ENCODE measurements around the gene PTPMT1. TPM values are rescaled to one million over a fixed set of nuclear protein-coding genes. Genes with fewer than 3 reads are reported as not detected.

The PTPMT1 gene
- total and polyA plus RNA-seq, 4 experiments from 2014 or later, result 21.5 to 109 (median 45.1) TPM

DNA sequence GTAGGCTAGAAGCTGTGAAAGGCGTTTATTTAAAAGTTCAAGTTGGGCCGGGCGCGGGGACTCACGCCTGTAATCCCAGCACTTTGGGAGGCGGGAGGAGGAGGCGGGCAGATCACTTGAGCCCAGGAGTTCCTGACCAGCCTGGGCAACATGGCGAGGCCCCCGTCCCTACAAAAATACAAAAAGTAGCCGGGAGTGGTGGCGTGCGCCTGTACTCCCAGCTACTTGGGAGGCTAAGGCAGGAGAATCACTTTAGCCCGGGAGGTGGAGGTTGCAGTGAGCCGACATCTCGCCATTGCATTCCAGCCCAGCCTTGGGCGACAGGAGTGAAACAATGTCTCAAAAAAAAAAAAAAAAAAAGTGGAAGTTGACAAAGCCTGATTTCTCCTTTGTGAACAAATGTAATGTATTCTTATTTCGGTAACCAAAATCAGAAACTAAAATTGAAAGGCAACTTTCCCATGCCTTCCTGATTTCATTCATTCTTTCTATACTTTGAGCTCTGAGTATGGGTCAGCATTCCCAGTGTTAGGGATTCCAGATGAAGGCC lies 825 bp downstream of the PTPMT1 start:
- intact Hi-C loops (cut with micrococcal nuclease), result loop anchor here (5.0 kb wide), 2 partner anchors 76 to 151 kb away; partner anchors contain the start of genes AGBL2 and MTCH2
- H3K27me3 ChIP-seq (ENCODE audit: insufficient read depth, low read length), result no peaks in the 10 kb centered on the region
- Mint-ChIP-seq H3K27me3 (no peaks in the 10 kb centered on the region), H3K27ac (peak overlapping the region; percentile 72 to 89 (median 82)), H3K4me3 (peak overlapping the region; percentile 76 to 88 (median 85)), H3K4me1 (peaks cover 9 to 25% (median 19%) of the 10 kb centered on the region in 4 donors), H3K36me3 (peaks cover under 1 to 13% of the 10 kb centered on the region in 2 donors), H3K9me3 (no peaks in the 10 kb centered on the region)
- CTCF ChIA-PET (ENCODE audit: partially characterized antibody), result interaction anchor here (0.7 to 1.9 kb wide), 3 partner anchors 7 to 12 kb away, joined by 3 to 10 read pairs (median 7); no protein-coding TSS in a partner anchor
- POLR2A ChIA-PET (ENCODE audit: partially characterized antibody), result interaction anchor here (0.6 to 7.6 kb wide), 8 partner anchors 12 to 202 kb away, joined by 3 to 52 read pairs (median 4); partner anchors contain the start of genes CELF1, KBTBD4 and NDUFS3
- peaks cover 13% of the 10 kb centered on the region for H3K4me1 ChIP-seq (ENCODE audit: insufficient read depth, low read length)
- DNase-seq, result no peak
- H3K27ac ChIP-seq (ENCODE audit: low read depth, low read length), result peak overlapping the region; percentile 73
- peaks cover 7% of the 10 kb centered on the region for H3K36me3 ChIP-seq (ENCODE audit: insufficient read depth, low read length)
- H3K9me3 ChIP-seq (ENCODE audit: control insufficient read depth in 1 of 2, low read length in 2 of 2), result no peaks in the 10 kb centered on the region
- peak overlapping the region; percentile 52 to 87 for H3K4me3 ChIP-seq (ENCODE audit: low read length in 2 of 2)

DNA sequence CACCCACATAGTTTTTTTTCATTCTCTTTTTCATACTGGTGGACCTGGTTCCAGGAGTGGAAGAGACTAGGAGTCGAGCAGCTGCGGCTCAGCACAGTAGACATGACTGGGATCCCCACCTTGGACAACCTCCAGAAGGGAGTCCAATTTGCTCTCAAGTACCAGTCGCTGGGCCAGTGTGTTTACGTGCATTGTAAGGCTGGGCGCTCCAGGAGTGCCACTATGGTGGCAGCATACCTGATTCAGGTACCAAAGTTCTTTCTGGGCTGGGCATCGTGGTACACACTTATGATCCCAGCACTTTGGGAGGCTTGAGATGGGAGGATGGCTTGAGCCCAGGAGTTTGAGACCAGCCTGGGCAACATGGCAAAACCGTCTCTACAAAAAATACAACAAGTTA lies 4.2 kb downstream of the PTPMT1 start:
- Mint-ChIP-seq H3K27ac (peak overlapping the region in 4 of 7 donors; percentile 12 to 44 (median 18)), H3K27me3 (no peaks in the 10 kb centered on the region), H3K36me3 (peaks cover 17 to 42% of the 10 kb centered on the region in 2 donors), H3K9me3 (no peaks in the 10 kb centered on the region), H3K4me3 (no peak overlapping the region), H3K4me1 (peaks cover 16 to 30% (median 22%) of the 10 kb centered on the region in 4 donors)
- Histone ChIP-seq H3K9me3 (ENCODE audit: control insufficient read depth in 1 of 2, low read length in 2 of 2) (no peaks in the 10 kb centered on the region), H3K27ac (ENCODE audit: low read depth, low read length) (no peak overlapping the region), H3K4me1 (ENCODE audit: insufficient read depth, low read length) (peaks cover 13% of the 10 kb centered on the region), H3K36me3 (ENCODE audit: insufficient read depth, low read length) (peaks cover 34% of the 10 kb centered on the region), H3K4me3 (ENCODE audit: low read length in 2 of 2) (no peak overlapping the region), H3K27me3 (ENCODE audit: insufficient read depth, low read length) (no peaks in the 10 kb centered on the region)
- CTCF ChIA-PET (ENCODE audit: partially characterized antibody), result interaction anchor here (0.9 to 1.0 kb wide), 2 partner anchors 10 to 18 kb away, joined by 3 read pairs; no protein-coding TSS in a partner anchor
- DNase-seq, result no peak
- POLR2A ChIA-PET (ENCODE audit: partially characterized antibody), result interaction anchor here (2.6 to 7.6 kb wide), 2 partner anchors 9 to 16 kb away, joined by 5 to 52 read pairs; partner anchors contain the start of genes CELF1, KBTBD4 and NDUFS3
- intact Hi-C loops (cut with micrococcal nuclease), result loop anchor here (5.0 to 10.0 kb wide), 3 partner anchors 73 to 395 kb away; partner anchors contain the start of genes AGBL2, ARFGAP2 and MTCH2

DNA sequence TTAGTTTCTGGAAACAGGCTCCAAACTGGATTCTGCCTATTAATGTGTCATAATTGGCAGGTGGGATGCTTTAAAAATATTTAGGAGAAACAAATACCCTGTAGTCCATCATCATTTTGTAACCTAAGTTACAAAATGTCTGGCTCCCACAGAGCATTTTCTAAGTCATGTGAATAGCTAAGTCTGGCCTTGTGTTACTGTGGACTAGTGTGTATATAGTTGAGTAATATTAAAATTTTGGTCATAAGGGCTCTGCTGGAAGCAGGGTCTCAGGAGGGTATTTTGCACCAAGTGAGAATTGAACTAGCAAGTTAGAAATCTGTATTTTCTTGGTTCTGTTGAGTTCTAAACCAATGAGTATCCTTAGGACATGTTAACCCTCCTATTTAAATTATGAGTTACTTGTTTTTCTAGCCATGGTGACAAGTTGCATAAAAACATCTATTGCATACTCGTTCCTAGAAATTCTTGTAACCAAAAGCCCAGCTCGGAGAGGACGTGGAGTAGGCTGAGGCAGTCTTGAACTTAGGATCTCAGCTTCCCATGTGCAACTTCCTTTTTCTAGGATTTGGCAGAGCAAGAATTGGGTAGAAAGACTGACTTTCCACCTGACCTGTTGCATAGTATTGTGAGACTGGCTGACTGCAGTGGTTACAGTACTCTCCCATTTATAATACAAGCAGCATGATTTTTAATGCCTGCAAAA lies 5.4 kb downstream of the PTPMT1 start:
- ChIA-PET CTCF (ENCODE audit: partially characterized antibody) (interaction anchor here (1.2 kb wide), 1 partner anchor 18 kb away, joined by 4 read pairs; the partner anchor contains the start of gene CELF1), POLR2A (ENCODE audit: partially characterized antibody) (interaction anchor here (0.6 to 7.6 kb wide), 3 partner anchors 8 to 356 kb away, joined by 4 to 52 read pairs (median 5); partner anchors contain the start of genes CELF1, DDB2, KBTBD4 and NDUFS3)
- Mint-ChIP-seq H3K27ac (peak overlapping the region in 1 of 7 donors; percentile 1), H3K36me3 (peaks cover 17 to 49% of the 10 kb centered on the region in 2 donors), H3K27me3 (no peaks in the 10 kb centered on the region), H3K4me3 (no peak overlapping the region), H3K4me1 (peaks cover 13 to 24% (median 16%) of the 10 kb centered on the region in 4 donors), H3K9me3 (no peaks in the 10 kb centered on the region)
- Histone ChIP-seq H3K27ac (ENCODE audit: low read depth, low read length) (no peak overlapping the region), H3K9me3 (ENCODE audit: control insufficient read depth in 1 of 2, low read length in 2 of 2) (no peaks in the 10 kb centered on the region), H3K4me3 (ENCODE audit: low read length in 2 of 2) (no peak overlapping the region), H3K36me3 (ENCODE audit: insufficient read depth, low read length) (peaks cover 34% of the 10 kb centered on the region), H3K4me1 (ENCODE audit: insufficient read depth, low read length) (peaks cover 17% of the 10 kb centered on the region), H3K27me3 (ENCODE audit: insufficient read depth, low read length) (no peaks in the 10 kb centered on the region)
- no peak for DNase-seq
- intact Hi-C loops (cut with micrococcal nuclease), result loop anchor here (10.0 kb wide), 1 partner anchor 396 kb away; the partner anchor contains the start of gene ARFGAP2

DNA sequence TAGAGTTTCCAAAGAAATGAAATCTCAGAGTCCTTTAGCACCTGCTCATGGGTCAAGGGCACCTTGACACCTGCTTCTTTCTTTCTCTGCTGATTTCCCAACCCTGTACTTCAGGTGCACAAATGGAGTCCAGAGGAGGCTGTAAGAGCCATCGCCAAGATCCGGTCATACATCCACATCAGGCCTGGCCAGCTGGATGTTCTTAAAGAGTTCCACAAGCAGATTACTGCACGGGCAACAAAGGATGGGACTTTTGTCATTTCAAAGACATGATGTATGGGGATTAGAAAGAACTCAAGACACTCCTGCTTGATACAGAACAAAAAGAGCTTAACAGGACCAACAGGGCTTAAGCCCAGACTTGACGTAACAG lies 5.9 kb downstream of the PTPMT1 start:
- Mint-ChIP-seq H3K27me3 (no peaks in the 10 kb centered on the region), H3K4me1 (peaks cover 11 to 20% (median 13%) of the 10 kb centered on the region in 4 donors), H3K27ac (peak overlapping the region in 2 of 7 donors; percentile 1 to 60), H3K36me3 (peaks cover 17 to 49% of the 10 kb centered on the region in 2 donors), H3K9me3 (no peaks in the 10 kb centered on the region), H3K4me3 (no peak overlapping the region)
- no peak for DNase-seq
- Histone ChIP-seq H3K27ac (ENCODE audit: low read depth, low read length) (no peak overlapping the region), H3K4me1 (ENCODE audit: insufficient read depth, low read length) (peaks cover 16% of the 10 kb centered on the region), H3K9me3 (ENCODE audit: control insufficient read depth in 1 of 2, low read length in 2 of 2) (no peaks in the 10 kb centered on the region), H3K27me3 (ENCODE audit: insufficient read depth, low read length) (no peaks in the 10 kb centered on the region), H3K4me3 (ENCODE audit: low read length in 2 of 2) (no peak overlapping the region), H3K36me3 (ENCODE audit: insufficient read depth, low read length) (peaks cover 34% of the 10 kb centered on the region)
- CTCF ChIA-PET (ENCODE audit: partially characterized antibody), result no interaction called here
- POLR2A ChIA-PET (ENCODE audit: partially characterized antibody), result interaction anchor here (0.6 kb wide), 1 partner anchor 357 kb away, joined by 4 read pairs; the partner anchor contains the start of gene DDB2
- intact Hi-C loops (cut with micrococcal nuclease), result loop anchor here (10.0 kb wide), 1 partner anchor 397 kb away; the partner anchor contains the start of gene ARFGAP2

DNA sequence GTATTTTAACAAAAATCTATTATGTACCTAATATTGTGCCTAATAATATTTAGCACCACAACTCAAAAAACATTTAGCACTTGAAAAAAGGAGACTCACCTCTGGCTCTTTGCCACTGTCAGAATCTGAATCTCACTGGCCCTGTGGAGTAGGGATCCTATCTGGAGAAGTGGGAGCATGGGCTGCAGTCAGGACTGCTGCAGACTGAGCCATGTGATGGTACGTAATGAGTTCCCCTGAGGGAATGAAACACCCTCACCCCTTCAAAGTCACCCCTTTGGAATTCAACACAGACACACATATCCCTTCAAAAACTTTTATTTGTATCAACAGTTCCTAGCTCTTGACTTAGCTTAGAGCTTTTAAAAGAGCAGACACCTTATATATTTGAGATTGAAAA lies 6.5 kb downstream of the PTPMT1 start:
- H3K27me3 ChIP-seq (ENCODE audit: insufficient read depth, low read length), result no peaks in the 10 kb centered on the region
- H3K27me3 Mint-ChIP-seq, result no peaks in the 10 kb centered on the region
- peaks cover 36% of the 10 kb centered on the region for H3K36me3 ChIP-seq (ENCODE audit: insufficient read depth, low read length)
- H3K4me1 Mint-ChIP-seq, result peaks cover 5 to 20% (median 9%) of the 10 kb centered on the region in 4 donors
- intact Hi-C loops (cut with micrococcal nuclease), result loop anchor here (10.0 kb wide), 1 partner anchor 397 kb away; the partner anchor contains the start of gene ARFGAP2
- no peaks in the 10 kb centered on the region for H3K9me3 ChIP-seq (ENCODE audit: control insufficient read depth in 1 of 2, low read length in 2 of 2)
- H3K9me3 Mint-ChIP-seq, result no peaks in the 10 kb centered on the region
- no peak overlapping the region for H3K27ac ChIP-seq (ENCODE audit: low read depth, low read length)
- H3K4me1 ChIP-seq (ENCODE audit: insufficient read depth, low read length), result peaks cover 16% of the 10 kb centered on the region
- H3K4me3 ChIP-seq (ENCODE audit: low read length in 2 of 2), result no peak overlapping the region
- DNase-seq, result no peak
- no peak overlapping the region for H3K4me3 Mint-ChIP-seq
- H3K27ac Mint-ChIP-seq, result no peak overlapping the region
- CTCF ChIA-PET (ENCODE audit: partially characterized antibody), result interaction anchor here (1.0 kb wide), 1 partner anchor 17 kb away, joined by 3 read pairs; no protein-coding TSS in a partner anchor
- POLR2A ChIA-PET (ENCODE audit: partially characterized antibody), result no interaction called here
- H3K36me3 Mint-ChIP-seq, result peaks cover 17 to 50% of the 10 kb centered on the region in 2 donors

DNA sequence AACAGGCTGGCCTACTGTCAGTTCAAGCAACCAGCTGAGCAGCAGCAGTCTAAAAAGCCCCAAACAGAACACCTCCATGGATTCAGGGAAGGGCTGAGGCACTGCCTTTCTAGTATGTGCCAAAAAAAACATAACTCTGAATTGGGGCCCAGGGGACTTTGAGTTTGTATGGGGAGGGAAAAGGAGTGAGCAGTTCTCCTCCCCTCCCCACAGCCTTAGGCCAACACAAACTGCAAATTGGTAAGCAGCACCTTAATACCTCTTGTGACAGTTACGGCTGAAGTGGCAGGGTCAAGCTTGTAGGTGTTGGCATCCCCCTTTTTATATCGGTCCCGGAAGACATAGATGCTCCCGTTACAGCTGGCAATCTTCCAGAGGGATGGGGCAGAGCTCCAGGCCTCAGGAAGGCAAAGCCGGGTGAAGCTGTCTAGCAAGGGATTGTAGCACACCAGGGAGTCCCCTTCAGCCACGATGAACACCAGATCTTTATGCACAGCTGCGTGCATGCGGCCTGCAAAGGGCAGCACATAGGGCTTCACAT lies 7.4 kb downstream of the PTPMT1 start:
- CTCF ChIA-PET (ENCODE audit: partially characterized antibody), result interaction anchor here (1.0 to 1.6 kb wide), 2 partner anchors 8 to 18 kb away, joined by 3 to 7 read pairs; partner anchors contain the start of gene PTPMT1
- Mint-ChIP-seq H3K36me3 (peaks cover 21 to 55% of the 10 kb centered on the region in 2 donors), H3K4me1 (peaks cover 10 to 27% (median 16%) of the 10 kb centered on the region in 4 donors), H3K27me3 (no peaks in the 10 kb centered on the region), H3K4me3 (no peak overlapping the region), H3K27ac (peak overlapping the region in 3 of 7 donors; percentile 22 to 52 (median 46)), H3K9me3 (no peaks in the 10 kb centered on the region)
- no peak overlapping the region for H3K27ac ChIP-seq (ENCODE audit: low read depth, low read length)
- H3K27me3 ChIP-seq (ENCODE audit: insufficient read depth, low read length), result no peaks in the 10 kb centered on the region
- no peak overlapping the region for H3K4me3 ChIP-seq (ENCODE audit: low read length in 2 of 2)
- H3K4me1 ChIP-seq (ENCODE audit: insufficient read depth, low read length), result peaks cover 23% of the 10 kb centered on the region
- POLR2A ChIA-PET (ENCODE audit: partially characterized antibody), result interaction anchor here (2.1 kb wide), 1 partner anchor 8 kb away, joined by 9 read pairs; the partner anchor contains the start of gene PTPMT1
- H3K9me3 ChIP-seq (ENCODE audit: control insufficient read depth in 1 of 2, low read length in 2 of 2), result no peaks in the 10 kb centered on the region
- intact Hi-C loops (cut with micrococcal nuclease), result loop anchor here (10.0 kb wide), 1 partner anchor 398 kb away; the partner anchor contains the start of gene ARFGAP2
- peaks cover 39% of the 10 kb centered on the region for H3K36me3 ChIP-seq (ENCODE audit: insufficient read depth, low read length)
- no peak for DNase-seq
